Measurements from ENCODE around the gene ARHGEF28.

- TF ChIP-seq CTCF (IDR thresholded peaks at IDR 0.05) (no peak), POLR2A (IDR thresholded peaks at IDR 0.05) (no peak), EP300 (IDR thresholded peaks at IDR 0.05) (no peak), POLR2AphosphoS5 (IDR thresholded peaks at IDR 0.05) (no peak)
These were observed 235.5 kb downstream of the ARHGEF28 start for GRCh38 chr5:73861313-73861988.

All from upper lobe of left lung (tissue), 4 donors.